H1 (cell line): ENCODE results near the gene IFT122. TPM values are rescaled to one million over a fixed set of nuclear protein-coding genes. Genes with fewer than 3 reads are reported as not detected.

ENCODE experiments used
- CTCF ChIA-PET: fragments of 300-600 bp; sonication (Branson Sonifier 250); formaldehyde crosslinking; loops from one replicate; lab custom pipeline; 2021; ENCODE audit not compliant: partially characterized antibody; lab: Charles Lee
- POLR2A ChIA-PET: fragments of 300-600 bp; sonication (Branson Sonifier 250); formaldehyde crosslinking; loops from one replicate; lab custom pipeline; 2021; ENCODE audit warnings: inconsistent platforms; ENCODE audit not compliant: partially characterized antibody; lab: Charles Lee
- DNase-seq, 2 experiments: peaks; one replicate each; pipeline versions ENCODE4 v3.0.0 to v3.0.0-alpha.2; 2010 to 2022; ENCODE audit warnings: low spot score in 2 of 2, low read depth in 1 of 2, mixed read lengths in 1 of 2
- FAIRE-seq: peaks from 2 replicates; lab custom pipeline; 2011; peaks lifted over from hg19 to GRCh38; lab: Jason Lieb, UNC
- H2AFZ ChIP-seq: 2 replicates; pipeline ENCODE4 v1.8.1; 2012; ENCODE audit warnings: low read length, inconsistent platforms
- H2AK5ac ChIP-seq: 2 replicates; pipeline ENCODE4 v1.6.1; 2013; ENCODE audit warnings: low read depth, low read length
- H2BK120ac ChIP-seq: replicated peaks from 2 replicates; pipeline ENCODE3; 2013; ENCODE audit warnings: low read depth, low read length, inconsistent platforms
- H2BK12ac ChIP-seq: 2 replicates; pipeline ENCODE4 v1.6.1; 2013; ENCODE audit warnings: low read depth, low read length
- H2BK15ac ChIP-seq: 2 replicates; pipeline ENCODE4 v1.6.1; 2013; ENCODE audit warnings: low read length
- H2BK20ac ChIP-seq: 2 replicates; pipeline ENCODE4 v1.6.1; 2013; ENCODE audit warnings: low read length
- H2BK5ac ChIP-seq: 2 replicates; pipeline ENCODE4 v1.6.1; 2013; ENCODE audit warnings: low read depth, low read length
- H3K14ac ChIP-seq: 2 replicates; pipeline ENCODE4 v1.6.1; 2013; ENCODE audit warnings: inconsistent platforms; ENCODE audit not compliant: insufficient read length
- H3K18ac ChIP-seq: 2 replicates; pipeline ENCODE4 v1.6.1; 2013; ENCODE audit warnings: low read length; ENCODE audit errors: extremely low read depth
- H3K23ac ChIP-seq: 2 replicates; pipeline ENCODE4 v1.6.1; 2013; ENCODE audit warnings: inconsistent platforms; ENCODE audit not compliant: insufficient read length
- H3K23me2 ChIP-seq: 2 replicates; pipeline ENCODE4 v1.6.1; 2013; ENCODE audit warnings: low read depth, low read length
- H3K27ac ChIP-seq: 2 replicates; pipeline ENCODE4 v1.6.1; 2011; ENCODE audit warnings: low read depth, low read length, inconsistent platforms
- H3K27me3 ChIP-seq, 4 experiments: replicated peaks in 1 of 4; 1 replicate in 1 of 4; 2 replicates in 3 of 4; pipeline versions ENCODE4 v1.6.1 to v1.8.1; 2011 to 2013; ENCODE audit warnings: low read length in 3 of 4, mild to moderate bottlenecking in 3 of 4, inconsistent platforms in 2 of 4, mixed read lengths in 2 of 4, moderate library complexity in 1 of 4; ENCODE audit not compliant: control insufficient read depth in 3 of 4, insufficient read depth in 3 of 4; ENCODE audit errors: extremely low read depth in 1 of 4
- H3K36me3 ChIP-seq, 4 experiments: 2 replicates each; pipeline versions ENCODE4 v1.6.1 to v1.8.1; 2011 to 2013; ENCODE audit warnings: mild to moderate bottlenecking in 4 of 4, low read length in 3 of 4, moderate library complexity in 2 of 4, control low read depth in 1 of 4, inconsistent platforms in 1 of 4; ENCODE audit not compliant: insufficient read depth in 4 of 4, control insufficient read depth in 2 of 4
- H3K4ac ChIP-seq: replicated peaks from 2 replicates; pipeline ENCODE3; 2013; ENCODE audit warnings: low read length, low read depth, mixed read lengths, inconsistent platforms; ENCODE audit not compliant: insufficient read length
- H3K4me1 ChIP-seq, 4 experiments: replicated peaks in 1 of 4; 1 replicate in 1 of 4; 2 replicates in 3 of 4; pipeline versions ENCODE4 v1.6.1 to v1.8.1; 2011 to 2013; ENCODE audit warnings: low read length in 3 of 4, inconsistent platforms in 2 of 4, mixed read lengths in 1 of 4; ENCODE audit not compliant: insufficient read depth in 4 of 4, control insufficient read depth in 3 of 4
- H3K4me2 ChIP-seq, 2 experiments: 2 replicates each; pipeline versions ENCODE4 v1.6.1 to v1.8.1; 2011 to 2013; ENCODE audit warnings: low read depth in 2 of 2, low read length in 2 of 2, control low read depth in 1 of 2, inconsistent platforms in 1 of 2, mild to moderate bottlenecking in 1 of 2; ENCODE audit not compliant: insufficient read depth in 1 of 2
- H3K4me3 ChIP-seq, 4 experiments: fragments of 200-600, 300-600 bp in 1 of 4; sonication (generic), shearing (Covaris generic), sonication (Bioruptor Twin) in 1 of 4; 2 replicates each; pipeline versions ENCODE4 v1.5.1 to v1.8.1; 2011 to 2016; ENCODE audit warnings: low read length in 4 of 4, low read depth in 3 of 4, control low read depth in 2 of 4, inconsistent platforms in 2 of 4, mild to moderate bottlenecking in 2 of 4, mixed read lengths in 1 of 4, moderate library complexity in 1 of 4; ENCODE audit not compliant: insufficient read depth in 2 of 4; ENCODE audit errors: extremely low read depth in 1 of 4
- H3K56ac ChIP-seq: replicated peaks from 2 replicates; pipeline ENCODE3; 2013; ENCODE audit warnings: low read depth, mild to moderate bottlenecking, mixed read lengths, low read length, inconsistent platforms; ENCODE audit not compliant: insufficient read length
- H3K79me1 ChIP-seq: 2 replicates; pipeline ENCODE4 v1.6.1; 2013; ENCODE audit warnings: low read depth, low read length, control low read depth
- H3K79me2 ChIP-seq, 2 experiments: 2 replicates each; pipeline versions ENCODE4 v1.6.1 to v1.8.1; 2012 to 2013; ENCODE audit warnings: low read length in 2 of 2, mild to moderate bottlenecking in 2 of 2, inconsistent platforms in 1 of 2; ENCODE audit not compliant: insufficient read depth in 2 of 2, control insufficient read depth in 1 of 2
- H3K9ac ChIP-seq, 4 experiments: replicated peaks in 1 of 4; 1 replicate in 1 of 4; 2 replicates in 3 of 4; pipeline versions ENCODE4 v1.6.1 to v1.8.1; 2011 to 2013; ENCODE audit warnings: low read depth in 3 of 4, low read length in 3 of 4, control low read depth in 2 of 4, mild to moderate bottlenecking in 2 of 4, moderate library complexity in 2 of 4, inconsistent platforms in 1 of 4; ENCODE audit errors: extremely low read depth in 1 of 4
- H3K9me3 ChIP-seq, 2 experiments: 2 replicates each; pipeline versions ENCODE4 v1.6.1 to v1.8.1; 2012 to 2013; ENCODE audit warnings: mild to moderate bottlenecking in 2 of 2, moderate library complexity in 2 of 2, control low read depth in 1 of 2, inconsistent platforms in 1 of 2, low read depth in 1 of 2, low read length in 1 of 2, mixed read lengths in 1 of 2; ENCODE audit not compliant: insufficient read depth in 2 of 2
- H4K20me1 ChIP-seq, 2 experiments: replicated peaks in 1 of 2; 2 replicates each; pipeline versions ENCODE3 to v1.8.1; 2011 to 2013; ENCODE audit warnings: inconsistent platforms in 2 of 2, low read length in 2 of 2, mild to moderate bottlenecking in 1 of 2; ENCODE audit not compliant: insufficient read depth in 2 of 2, control insufficient read depth in 1 of 2
- H4K5ac ChIP-seq: 2 replicates; pipeline ENCODE4 v1.6.1; 2013; ENCODE audit warnings: low read length, low read depth, mixed read lengths, inconsistent platforms; ENCODE audit not compliant: insufficient read length
- H4K8ac ChIP-seq: 2 replicates; pipeline ENCODE4 v1.8.0; 2013; ENCODE audit warnings: mild to moderate bottlenecking, moderate library complexity, low read length, inconsistent platforms; ENCODE audit not compliant: insufficient read depth; ENCODE audit errors: extremely low read depth
- H4K91ac ChIP-seq: replicated peaks from 2 replicates; pipeline ENCODE3; 2013; ENCODE audit warnings: low read length, mixed read lengths, inconsistent platforms; ENCODE audit not compliant: insufficient read length
- E2F6 ChIP-seq: IDR thresholded peaks from 2 replicates; pipeline ENCODE4 v1.6.1; 2012; ENCODE audit warnings: inconsistent platforms
- POLR2A ChIP-seq, 2 experiments: IDR thresholded peaks; 1 replicate in 1 of 2; 2 replicates in 1 of 2; pipeline ENCODE4 v1.6.1; 2011; ENCODE audit warnings: low read depth in 2 of 2, low read length in 2 of 2, mild to moderate bottlenecking in 2 of 2; ENCODE audit errors: control extremely low read depth in 1 of 2
- SRF ChIP-seq: IDR thresholded peaks from 2 replicates; pipeline ENCODE4 v1.6.1; 2011; ENCODE audit warnings: mild to moderate bottlenecking, low read depth, low read length, moderate library complexity
- WGBS, 2 experiments: shearing (Covaris generic) in 1 of 2; methylation state at CpG; one replicate each; pipeline versions ENCODE4 v1.1.6 to v1.1.7; 2013 to 2015; ENCODE audit warnings: low lambda C conversion rate in 2 of 2, mixed read lengths in 2 of 2, inconsistent platforms in 1 of 2, low coverage in 1 of 2, missing lambda C conversion rate in 1 of 2; ENCODE audit not compliant: insufficient replicate concordance in 2 of 2, insufficient coverage in 1 of 2, insufficient read length in 1 of 2; ENCODE audit errors: extremely low coverage in 1 of 2, missing lambda C conversion rate in 1 of 2; 5-methylcytosine and 5-hydroxymethylcytosine counted together
- polyA plus RNA-seq, 7 experiments: library from polyadenylated mRNA; depleted of rRNA in 3 of 7; stranded (reverse) in 5 of 7; unstranded in 2 of 7; fragments of >200 nt in 5 of 7; fragments of 200-250 nt in 2 of 7; gene quantifications; 1 replicate in 5 of 7; 2 replicates in 1 of 7; 4 replicates in 1 of 7; pipeline versions ENCODE4 v1.2.1 to v1.2.3, GENCODE V29; 2011 to 2013; ENCODE audit warnings: missing spikeins in 2 of 7, mixed read lengths in 2 of 7
- total RNA-seq: library from RNA; stranded (reverse); fragmentation: NEBNext Ultra II Directional; extraction: Animal tissue kit (Norgen Biotek cat#: 25700); gene quantifications from 2 replicates; pipeline ENCODE4 v1.2.1, GENCODE V29; 2021

The IFT122 gene
- total and polyA plus RNA-seq, 2 of the 8 experiments (the other 6 are each of a cell fraction or from before 2014, with no cell fraction given): 23.7 to 25.1 TPM

- Histone ChIP-seq H3K27me3 (no peaks in the 10 kb centered on the region), H2BK5ac (peak overlapping the region; percentile 36; the same call in 1 of the 2 replicates), H4K20me1 (no peaks in the 10 kb centered on the region), H2BK12ac (no peak overlapping the region), H3K27ac (peak overlapping the region; percentile 68; the same call in 1 of the 2 replicates), H3K4me3 (peak overlapping the region; percentile 76 to 95 (median 86)), H3K36me3 (peaks cover 3 to 23% (median 16%) of the 10 kb centered on the region in 4 experiments), H3K4ac (no peak overlapping the region), H3K9me3 (no peaks in the 10 kb centered on the region), H3K4me2 (peak overlapping the region; percentile 68 to 72), H3K23me2 (peaks cover 1% of the 10 kb centered on the region; the same call in 1 of the 2 replicates), H3K9ac (peak overlapping the region; percentile 54 to 74 (median 71); a peak in 6 of 7 replicates), H4K91ac (peak overlapping the region; percentile 40), H2AK5ac (no peak overlapping the region), H2BK15ac (no peak overlapping the region), H3K14ac (no peak overlapping the region), H2BK120ac (no peak overlapping the region), H3K18ac (peak overlapping the region; percentile 85; the same call in 1 of the 2 replicates), H4K8ac (no peak overlapping the region), H3K23ac (no peak overlapping the region), H3K4me1 (peaks cover 0 to 8% (median 4%) of the 10 kb centered on the region in 4 experiments; a peak in 5 of 7 replicates), H3K79me2 (peaks cover 0 to 40% of the 10 kb centered on the region in 2 experiments; a peak in 3 of 4 replicates), H3K56ac (no peak overlapping the region), H2BK20ac (no peak overlapping the region), H2AFZ (no peak overlapping the region), H3K79me1 (peaks cover 2% of the 10 kb centered on the region; the same call in 1 of the 2 replicates), H4K5ac (no peak overlapping the region)
- FAIRE-seq: no peak
- ChIA-PET POLR2A (interaction anchor here (1.0 to 4.1 kb wide), 6 partner anchors 8 to 127 kb away, joined by 3 to 61 read pairs (median 8); partner anchors contain the start of gene EFCAB12), CTCF (interaction anchor here (0.6 to 1.7 kb wide), 5 partner anchors 8 to 403 kb away, joined by 3 to 4 read pairs (median 3); no protein-coding TSS in a partner anchor)
- DNase-seq: no peak
- TF ChIP-seq E2F6: 0 out of 2 replicates have a peak, but pooled peaks have one; percentile 9
- no peak for TF ChIP-seq SRF
- TF ChIP-seq POLR2A (IDR thresholded peaks at IDR 0.05; ENCODE audit: control extremely low read depth in 1 of 2, low read depth in 2 of 2, low read length in 2 of 2): peak in 1 of 2 experiments; percentile 23; a peak in 1 of 3 replicates
- WGBS, 2 experiments: 20% methylated on average over 9 of the region's 9 CpGs; no CpG with 5 or more reads in 1 of the 2 experiments
Observed at GRCh38 chr3:129440618-129441190, 680 bp downstream of the IFT122 start.
